K562 (cell line): ENCODE measurements around the gene HSDL1. TPM values are rescaled to one million over a fixed set of nuclear protein-coding genes. Genes with fewer than 3 reads are reported as not detected.

ENCODE experiments used
- ATAC-seq: fragments of 200-7000 bp; cut with Tn5 transposase; 3 replicates; pipeline ENCODE4 v1.9.1; 2020; ENCODE audit warnings: moderate library complexity
- BruUV-seq: library from RNA; stranded (reverse); fragments of 400-500 nt; replicated peaks from 2 replicates; lab custom pipeline; 2021; lab: Mats Ljungman, UMichigan
- CTCF ChIA-PET: fragments of 300-600 bp; formaldehyde crosslinking; extraction: SDS; loops from one replicate; lab custom pipeline; 2021; ENCODE audit warnings: low intra/inter-chr PET ratio; lab: Yijun Ruan, JAX
- POLR2A ChIA-PET: fragments of 300-600, 350-650 bp; sonication (Branson Sonifier 250); formaldehyde crosslinking; extraction: SDS; loops from one replicate; lab custom pipeline; 2021; ENCODE audit warnings: antibody characterized with exemption, inconsistent platforms; lab: Yijun Ruan, JAX
- DNase-seq, 4 experiments: peaks; one replicate each; pipeline versions ENCODE4 v3.0.0 to v3.0.0-alpha.2; 2011 to 2018; ENCODE audit warnings: low spot score in 3 of 4, mixed read lengths in 3 of 4; ENCODE audit errors: extremely low read depth in 1 of 4
- FAIRE-seq: peaks from 2 replicates; lab custom pipeline; 2011; peaks lifted over from hg19 to GRCh38; lab: Jason Lieb, UNC
- H2AFZ ChIP-seq: 2 replicates; pipeline ENCODE4 v1.6.0; 2011; ENCODE audit warnings: low read depth, low read length, control low read depth, inconsistent platforms
- H3K27ac ChIP-seq: fragments of 200-600 bp; 3 replicates; pipeline ENCODE4 v1.8.0; 2011; ENCODE audit warnings: low read depth, mild to moderate bottlenecking, control low read depth, inconsistent platforms, low read length, moderate library complexity, mixed read lengths; ENCODE audit errors: extremely low read depth
- H3K27me3 ChIP-seq, 2 experiments: fragments of 300-600 bp in 1 of 2; 2 replicates in 1 of 2; 3 replicates in 1 of 2; pipeline versions ENCODE4 v1.6.0 to v1.8.0; 2011; ENCODE audit warnings: inconsistent platforms in 2 of 2, low read length in 2 of 2, mild to moderate bottlenecking in 1 of 2, mixed read lengths in 1 of 2, moderate library complexity in 1 of 2; ENCODE audit not compliant: control insufficient read depth in 2 of 2, insufficient read depth in 2 of 2
- H3K36me3 ChIP-seq: fragments of 300-600 bp; 3 replicates; pipeline ENCODE4 v1.8.0; 2011; ENCODE audit warnings: mild to moderate bottlenecking, low read length, inconsistent platforms; ENCODE audit not compliant: control insufficient read depth, insufficient read depth
- H3K4me1 ChIP-seq, 2 experiments: fragments of 200-600 bp in 1 of 2; replicated peaks in 1 of 2; 2 replicates in 1 of 2; 3 replicates in 1 of 2; pipeline versions ENCODE4 v1.5.1 to v1.8.0; 2011; ENCODE audit warnings: inconsistent platforms in 2 of 2, low read length in 2 of 2, mild to moderate bottlenecking in 1 of 2, mixed read lengths in 1 of 2, moderate library complexity in 1 of 2; ENCODE audit not compliant: control insufficient read depth in 2 of 2, insufficient read depth in 2 of 2
- H3K4me2 ChIP-seq: 2 replicates; pipeline ENCODE4 v1.6.1; 2011; ENCODE audit warnings: low read length, control low read depth, inconsistent platforms, mixed read lengths; ENCODE audit not compliant: insufficient read depth
- H3K4me3 ChIP-seq: fragments of 200-600 bp; sonication (generic), shearing (Covaris generic); 2 replicates; pipeline ENCODE4 v1.5.1; 2016; ENCODE audit warnings: control low read depth, inconsistent platforms
- H3K79me2 ChIP-seq: fragments of 200-600 bp; 3 replicates; pipeline ENCODE4 v1.8.0; 2011; ENCODE audit warnings: low read length, inconsistent platforms; ENCODE audit not compliant: control insufficient read depth, insufficient read depth
- H3K9ac ChIP-seq, 2 experiments: 2 replicates each; pipeline versions ENCODE4 v1.6.0 to v1.6.1; 2011; ENCODE audit warnings: low read depth in 2 of 2, low read length in 2 of 2, control low read depth in 1 of 2, inconsistent platforms in 1 of 2, mild to moderate bottlenecking in 1 of 2, mixed read lengths in 1 of 2; ENCODE audit not compliant: insufficient read depth in 1 of 2
- H3K9me1 ChIP-seq: one replicate; pipeline ENCODE4 v1.6.0; 2011; ENCODE audit warnings: inconsistent platforms, mild to moderate bottlenecking, low read length, moderate library complexity; ENCODE audit not compliant: control insufficient read depth, insufficient read depth
- H3K9me3 ChIP-seq: replicated peaks from 2 replicates; pipeline ENCODE4 v1.5.1; 2011; ENCODE audit warnings: low read depth, low read length, inconsistent platforms; ENCODE audit not compliant: control insufficient read depth, insufficient read depth
- H4K20me1 ChIP-seq: replicated peaks from 2 replicates; pipeline ENCODE4 v1.6.1; 2011; ENCODE audit warnings: low read length, inconsistent platforms, mixed read lengths; ENCODE audit not compliant: control insufficient read depth, insufficient read depth
- CREM ChIP-seq: IDR thresholded peaks from 2 replicates; pipeline ENCODE4 v1.6.1; 2014; ENCODE audit warnings: antibody characterized with exemption, low read depth
- EHMT2 ChIP-seq: fragments of 450-650 bp; IDR thresholded peaks from 2 replicates; pipeline ENCODE4 v1.6.1; 2018; ENCODE audit warnings: antibody characterized with exemption
- ETS2 ChIP-seq: IDR thresholded peaks from 2 replicates; pipeline ENCODE4 v1.6.1; 2016; ENCODE audit warnings: borderline replicate concordance, missing genetic modification characterization, mild to moderate bottlenecking, moderate library complexity, missing compliant biosample characterization; ENCODE audit not compliant: poor library complexity, severe bottlenecking
- GATAD2A ChIP-seq: fragments of 450-650 bp; IDR thresholded peaks from 2 replicates; pipeline ENCODE4 v1.6.1; 2017
- HNRNPL ChIP-seq: fragments of 200-400 bp; formaldehyde crosslinking; IDR thresholded peaks from 2 replicates; pipeline ENCODE4 v1.6.1; 2017; ENCODE audit warnings: low read depth, mild to moderate bottlenecking, low read length
- JUND ChIP-seq, 2 experiments: IDR thresholded peaks; 2 replicates in 1 of 2; 3 replicates in 1 of 2; pipeline ENCODE4 v1.6.1; 2011; ENCODE audit warnings: borderline replicate concordance in 2 of 2, low read depth in 2 of 2, low read length in 2 of 2, improper control_type of control experiment in 1 of 2, missing biosample characterization in 1 of 2, missing genetic modification characterization in 1 of 2, missing genetic modification reagents in 1 of 2
- PTRF ChIP-seq: fragments of 450-650 bp; IDR thresholded peaks from 2 replicates; pipeline ENCODE4 v1.6.1; 2016; ENCODE audit warnings: mild to moderate bottlenecking, missing genetic modification characterization, missing compliant biosample characterization
- ZNF695 ChIP-seq: fragments of 450-650 bp; formaldehyde crosslinking; IDR thresholded peaks from 2 replicates; pipeline ENCODE4 v1.4.0; 2020; ENCODE audit warnings: mild to moderate bottlenecking, moderate library complexity
- ZNF699 ChIP-seq: fragments of 250-450 bp; sonication (Bioruptor Pico); IDR thresholded peaks from 2 replicates; pipeline ENCODE4 v1.8.0; 2021; ENCODE audit warnings: mild to moderate bottlenecking, moderate library complexity; ENCODE audit not compliant: insufficient replicate concordance
- ZNF778 ChIP-seq: fragments of 450-650 bp; formaldehyde crosslinking; IDR thresholded peaks from 2 replicates; pipeline ENCODE4 v1.4.0; 2020; ENCODE audit warnings: mild to moderate bottlenecking, moderate library complexity
- WGBS: fragments of 100-300 bp; shearing (Covaris generic); methylation state at CpG from one replicate; pipeline ENCODE4 v1.1.6; 2016; ENCODE audit warnings: low coverage, mixed read lengths; ENCODE audit not compliant: insufficient coverage; ENCODE audit errors: missing lambda C conversion rate; 5-methylcytosine and 5-hydroxymethylcytosine counted together
- in situ Hi-C: fragments of 300-500 bp; cut with MboI; formaldehyde crosslinking; loops from 4 replicates; pipeline ENCODE4 v1.15.0; 2018; ENCODE audit warnings: inconsistent platforms, mixed read lengths
- intact Hi-C: fragments of 100-400 bp; cut with micrococcal nuclease; formaldehyde crosslinking; loops from 2 replicates; pipeline ENCODE4 v1.14.2; 2022
- polyA plus RNA-seq, 8 experiments: library from polyadenylated mRNA; depleted of rRNA in 4 of 8; stranded (reverse) in 5 of 8; unstranded in 3 of 8; fragments of >200 nt; fragmentation: Nextera tagmentation in 2 of 8; fragmentation: Illumina TruSeq in 1 of 8; extraction: Ambion mirVana in 2 of 8; extraction: Trizol in 1 of 8; gene quantifications; 2 replicates each; pipeline versions ENCODE4 v1.2.1 to v1.2.3, GENCODE V29; 2011 to 2014; ENCODE audit warnings: inconsistent platforms in 1 of 8, missing spikeins in 1 of 8
- total RNA-seq, 7 experiments: library from RNA; depleted of rRNA in 6 of 7; stranded (reverse); fragments of >200 nt in 6 of 7; fragmentation: Illumina TruSeq in 2 of 7; extraction: Trizol in 2 of 7; gene quantifications; 2 replicates each; pipeline versions ENCODE4 v1.2.1 to v1.2.3, GENCODE V29; 2011 to 2021; ENCODE audit warnings: low replicate concordance in 1 of 7
- TF ChIP-seq, protein P1 (sequence below): fragments of 450-650 bp; IDR thresholded peaks from 2 replicates; pipeline ENCODE4 v1.6.1; 2014; ENCODE audit warnings: low read depth, mild to moderate bottlenecking, moderate library complexity, borderline replicate concordance
- TF ChIP-seq, protein P2 (sequence below): fragments of 450-650 bp; IDR thresholded peaks from 2 replicates; pipeline ENCODE4 v1.6.1; 2017; ENCODE audit warnings: mild to moderate bottlenecking, moderate library complexity
- TF ChIP-seq, protein P3 (sequence below): fragments of 450-650 bp; IDR thresholded peaks from 2 replicates; pipeline ENCODE4 v1.6.1; 2018; ENCODE audit not compliant: partially characterized antibody

HSDL1 gene
- total and polyA plus RNA-seq, 9 of the 15 experiments (the other 6 are each of a cell fraction or from before 2014, with no cell fraction given): 14.8 to 41.2 (median 27.7) TPM

DNA sequence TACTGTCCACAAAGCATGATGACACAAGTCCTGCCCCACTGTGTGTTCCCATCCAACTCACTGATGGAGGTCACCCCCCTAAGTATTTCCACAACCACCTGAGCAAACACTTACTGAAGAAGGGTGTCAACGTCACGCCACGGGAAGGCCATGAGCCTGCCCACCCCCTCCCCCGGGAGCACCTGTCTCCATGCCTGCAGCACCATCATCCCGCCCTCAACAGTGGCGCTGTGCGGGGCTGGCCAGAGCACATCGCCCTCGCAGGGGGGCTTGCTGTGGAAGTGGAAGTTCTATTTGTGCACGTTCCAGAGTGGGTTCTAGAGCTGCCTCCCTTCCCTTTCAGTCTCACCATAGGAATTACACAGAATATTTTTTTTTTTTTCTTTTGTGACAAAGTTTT is 24.0 kb downstream of the HSDL1 start (continued):
- TF ChIP-seq, protein P1, sequence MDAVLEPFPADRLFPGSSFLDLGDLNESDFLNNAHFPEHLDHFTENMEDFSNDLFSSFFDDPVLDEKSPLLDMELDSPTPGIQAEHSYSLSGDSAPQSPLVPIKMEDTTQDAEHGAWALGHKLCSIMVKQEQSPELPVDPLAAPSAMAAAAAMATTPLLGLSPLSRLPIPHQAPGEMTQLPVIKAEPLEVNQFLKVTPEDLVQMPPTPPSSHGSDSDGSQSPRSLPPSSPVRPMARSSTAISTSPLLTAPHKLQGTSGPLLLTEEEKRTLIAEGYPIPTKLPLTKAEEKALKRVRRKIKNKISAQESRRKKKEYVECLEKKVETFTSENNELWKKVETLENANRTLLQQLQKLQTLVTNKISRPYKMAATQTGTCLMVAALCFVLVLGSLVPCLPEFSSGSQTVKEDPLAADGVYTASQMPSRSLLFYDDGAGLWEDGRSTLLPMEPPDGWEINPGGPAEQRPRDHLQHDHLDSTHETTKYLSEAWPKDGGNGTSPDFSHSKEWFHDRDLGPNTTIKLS: peak; percentile 28; the same call in 1 of the 2 replicates
- TF ChIP-seq HNRNPL (no peak), JUND (IDR thresholded peaks at IDR 0.05; ENCODE audit: borderline replicate concordance, low read depth, low read length) (no peak), JUND (tag; IDR thresholded peaks at IDR 0.05; ENCODE audit: borderline replicate concordance, low read depth, low read length) (no peak), CREM (no peak)

DNA sequence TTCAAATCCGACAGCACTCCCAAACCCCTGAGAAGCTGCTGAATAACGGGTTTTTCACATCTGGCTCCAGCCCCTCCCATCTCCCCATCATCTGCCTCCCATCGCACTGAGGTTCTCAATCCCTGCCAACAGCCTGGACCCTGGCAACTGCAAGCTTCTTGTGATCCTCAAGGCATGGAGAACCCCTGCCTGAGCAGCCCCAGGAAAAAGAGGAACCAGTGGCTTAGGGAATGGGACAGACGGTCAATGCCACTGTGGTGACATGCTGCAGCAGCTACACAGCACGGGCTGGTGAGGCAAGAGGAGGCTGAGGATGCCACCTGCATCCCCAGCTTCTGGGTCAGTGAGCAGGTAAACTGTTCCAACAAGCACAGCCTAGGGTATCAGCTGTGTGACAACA is 25.0 kb downstream of the HSDL1 start:
- Histone ChIP-seq H3K27me3 (no peaks in the 10 kb centered on the region), H3K79me2 (peaks cover 21% of the 10 kb centered on the region), H3K9me1 (no peaks in the 10 kb centered on the region), H2AFZ (no peak overlapping the region), H3K4me2 (no peak overlapping the region), H3K9me3 (no peaks in the 10 kb centered on the region), H4K20me1 (no peaks in the 10 kb centered on the region), H3K4me1 (peaks cover 9 to 18% of the 10 kb centered on the region in 2 experiments; a peak in 3 of 5 replicates), H3K9ac (peak overlapping the region in 1 of 2 experiments; percentile 43; a peak in 1 of 4 replicates), H3K36me3 (peaks cover 23% of the 10 kb centered on the region; the same call in 2 of the 3 replicates), H3K4me3 (no peak overlapping the region), H3K27ac (no peak overlapping the region)
- CTCF ChIA-PET: no interaction called here
- ATAC-seq (no peak), FAIRE-seq (no peak), DNase-seq (no peak)
- intact Hi-C loops: no loop called here
- 35% methylated on average over 5 of the region's 5 CpGs for WGBS
- in situ Hi-C loops: no loop called here
- POLR2A ChIA-PET: interaction anchor here (0.6 to 10.0 kb wide), 5 partner anchors 15 to 125 kb away, joined by 3 to 145 read pairs (median 4); no protein-coding TSS in a partner anchor
- no TSS peak for BruUV-seq
- no peak for TF ChIP-seq ZNF778 (CRISPR knock-in tag)
- TF ChIP-seq EHMT2: no peak
- TF ChIP-seq GATAD2A: no peak
- TF ChIP-seq, protein P2, sequence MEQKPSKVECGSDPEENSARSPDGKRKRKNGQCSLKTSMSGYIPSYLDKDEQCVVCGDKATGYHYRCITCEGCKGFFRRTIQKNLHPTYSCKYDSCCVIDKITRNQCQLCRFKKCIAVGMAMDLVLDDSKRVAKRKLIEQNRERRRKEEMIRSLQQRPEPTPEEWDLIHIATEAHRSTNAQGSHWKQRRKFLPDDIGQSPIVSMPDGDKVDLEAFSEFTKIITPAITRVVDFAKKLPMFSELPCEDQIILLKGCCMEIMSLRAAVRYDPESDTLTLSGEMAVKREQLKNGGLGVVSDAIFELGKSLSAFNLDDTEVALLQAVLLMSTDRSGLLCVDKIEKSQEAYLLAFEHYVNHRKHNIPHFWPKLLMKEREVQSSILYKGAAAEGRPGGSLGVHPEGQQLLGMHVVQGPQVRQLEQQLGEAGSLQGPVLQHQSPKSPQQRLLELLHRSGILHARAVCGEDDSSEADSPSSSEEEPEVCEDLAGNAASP: no peak
- no peak for TF ChIP-seq ETS2 (tag)
- no peak for TF ChIP-seq ZNF699 (CRISPR knock-in tag)
- TF ChIP-seq, protein P3, sequence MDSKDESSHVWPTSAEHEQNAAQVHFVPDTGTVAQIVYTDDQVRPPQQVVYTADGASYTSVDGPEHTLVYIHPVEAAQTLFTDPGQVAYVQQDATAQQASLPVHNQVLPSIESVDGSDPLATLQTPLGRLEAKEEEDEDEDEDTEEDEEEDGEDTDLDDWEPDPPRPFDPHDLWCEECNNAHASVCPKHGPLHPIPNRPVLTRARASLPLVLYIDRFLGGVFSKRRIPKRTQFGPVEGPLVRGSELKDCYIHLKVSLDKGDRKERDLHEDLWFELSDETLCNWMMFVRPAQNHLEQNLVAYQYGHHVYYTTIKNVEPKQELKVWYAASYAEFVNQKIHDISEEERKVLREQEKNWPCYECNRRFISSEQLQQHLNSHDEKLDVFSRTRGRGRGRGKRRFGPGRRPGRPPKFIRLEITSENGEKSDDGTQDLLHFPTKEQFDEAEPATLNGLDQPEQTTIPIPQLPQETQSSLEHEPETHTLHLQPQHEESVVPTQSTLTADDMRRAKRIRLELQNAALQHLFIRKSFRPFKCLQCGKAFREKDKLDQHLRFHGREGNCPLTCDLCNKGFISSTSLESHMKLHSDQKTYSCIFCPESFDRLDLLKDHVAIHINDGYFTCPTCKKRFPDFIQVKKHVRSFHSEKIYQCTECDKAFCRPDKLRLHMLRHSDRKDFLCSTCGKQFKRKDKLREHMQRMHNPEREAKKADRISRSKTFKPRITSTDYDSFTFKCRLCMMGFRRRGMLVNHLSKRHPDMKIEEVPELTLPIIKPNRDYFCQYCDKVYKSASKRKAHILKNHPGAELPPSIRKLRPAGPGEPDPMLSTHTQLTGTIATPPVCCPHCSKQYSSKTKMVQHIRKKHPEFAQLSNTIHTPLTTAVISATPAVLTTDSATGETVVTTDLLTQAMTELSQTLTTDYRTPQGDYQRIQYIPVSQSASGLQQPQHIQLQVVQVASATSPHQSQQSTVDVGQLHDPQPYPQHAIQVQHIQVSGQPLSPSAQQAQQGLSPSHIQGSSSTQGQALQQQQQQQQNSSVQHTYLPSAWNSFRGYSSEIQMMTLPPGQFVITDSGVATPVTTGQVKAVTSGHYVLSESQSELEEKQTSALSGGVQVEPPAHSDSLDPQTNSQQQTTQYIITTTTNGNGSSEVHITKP: no peak
- TF ChIP-seq PTRF (tag): no peak
- no peak for TF ChIP-seq ZNF695 (CRISPR knock-in tag)
